ENCODE results near the gene ARHGAP30. TPM values are rescaled to one million over a fixed set of nuclear protein-coding genes. Genes with fewer than 3 reads are reported as not detected.

Gene ARHGAP30
- total RNA-seq, 1 experiment from 2014 or later = 0.39 TPM

DNA sequence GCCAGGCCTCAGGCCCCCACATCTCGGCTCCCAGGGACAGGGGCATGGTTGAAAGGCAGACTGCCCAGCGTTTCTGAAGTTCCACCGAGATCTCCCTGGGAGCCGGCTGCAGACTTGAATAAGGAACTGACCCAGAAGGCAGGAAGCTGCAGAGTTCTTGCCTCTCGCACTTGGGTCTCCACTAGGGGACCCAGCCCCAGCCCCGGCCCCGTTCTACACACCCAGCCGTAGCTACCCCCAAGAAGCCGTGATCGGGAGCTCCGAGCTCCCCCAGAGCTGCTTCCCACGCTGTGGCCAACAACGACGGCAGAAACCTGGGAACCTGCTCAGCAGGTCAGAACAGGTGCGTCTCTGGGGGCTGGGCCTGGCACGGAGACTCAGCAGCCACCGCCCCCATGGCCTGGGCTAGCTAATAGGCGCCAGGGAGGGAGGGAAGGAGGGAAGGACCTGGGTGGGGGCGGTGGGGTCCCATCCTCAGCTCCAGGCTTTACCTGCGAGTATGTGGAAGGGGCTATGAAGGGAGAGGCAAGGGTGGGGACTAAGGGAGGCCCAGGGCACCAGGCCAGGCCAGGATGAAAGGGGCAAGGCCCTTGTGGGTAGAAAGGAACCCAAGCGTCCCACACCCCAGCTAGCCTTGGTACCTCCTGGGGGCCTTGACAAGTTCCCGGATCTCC, 19.7 kb upstream of the ARHGAP30 start, which contains the start of gene NECTIN4:
TSS of gene NECTIN4 (minus strand) at position 308 of the 674 bp plus-strand sequence. CDS start at position 46, 262 bp downstream.
- no TSS peak for BruUV-seq (replicated peaks)
- TF ChIP-seq POLR2AphosphoS5 (IDR thresholded peaks at IDR 0.05; ENCODE audit: low read depth, low read length) (peak; percentile 25; the same call in 1 of the 2 replicates), EGR1 (IDR thresholded peaks at IDR 0.05; ENCODE audit: low read depth) (no peak)
- H3K79me2 ChIP-seq (ENCODE audit: insufficient read depth, low read length) = no peaks in the 10 kb centered on the region
- no peaks in the 10 kb centered on the region for H4K20me1 ChIP-seq (ENCODE audit: insufficient read depth)
- RAD21 ChIA-PET (ENCODE audit: low non-redundant PET in 1 of 2, low total read pairs in 2 of 2, uncharacterized antibody in 2 of 2, unreplicated experiment in 2 of 2) = no interaction called here
- POLR2A ChIA-PET = interaction anchor here (1.2 kb wide), 1 partner anchor 68 kb away, joined by 3 read pairs; the partner anchor contains the start of gene F11R
- DNase-seq (ENCODE audit: low read depth, low spot score) = no peak
- no peaks in the 10 kb centered on the region for H3K9me3 ChIP-seq (ENCODE audit: control insufficient read depth in 1 of 2, insufficient read depth in 1 of 2, low read depth in 1 of 2, low read length in 2 of 2)
- intact Hi-C loops (cut with micrococcal nuclease) = no loop called here
- CTCF ChIA-PET = no interaction called here
- H3K4me1 ChIP-seq (ENCODE audit: control insufficient read depth in 1 of 2, insufficient read depth in 2 of 2, low read length in 2 of 2) = peaks cover 21 to 80% of the 10 kb centered on the region in 2 experiments
- H3K4me2 ChIP-seq (ENCODE audit: low read length) = peak within 1 kb of the TSS; percentile 30
- ATAC-seq = peak; percentile 37; the same call in 1 of the 2 replicates
- H3K9ac ChIP-seq (ENCODE audit: low read length) = 0 out of 2 replicates have a peak within 1 kb of the TSS, but pooled peaks have one; percentile 2
- H3K27ac ChIP-seq (ENCODE audit: low read depth, low read length) = no peak within 1 kb of the TSS
- H3K36me3 ChIP-seq (ENCODE audit: control insufficient read depth in 1 of 2, insufficient read depth in 2 of 2, low read length in 2 of 2) = no peaks in the 10 kb centered on the region
- no peak within 1 kb of the TSS for H2AFZ ChIP-seq (ENCODE audit: low read depth, low read length, poor library complexity, severe bottlenecking)
- H3K4me3 ChIP-seq (replicated peaks in 1 of 2; ENCODE audit: low read depth in 1 of 2, low read length in 2 of 2) = no peak within 1 kb of the TSS
- H3K9me2 ChIP-seq (ENCODE audit: insufficient read depth) = no peaks in the 10 kb centered on the region
- no peaks in the 10 kb centered on the region for H3K27me3 ChIP-seq (ENCODE audit: insufficient read depth, low read length)

DNA sequence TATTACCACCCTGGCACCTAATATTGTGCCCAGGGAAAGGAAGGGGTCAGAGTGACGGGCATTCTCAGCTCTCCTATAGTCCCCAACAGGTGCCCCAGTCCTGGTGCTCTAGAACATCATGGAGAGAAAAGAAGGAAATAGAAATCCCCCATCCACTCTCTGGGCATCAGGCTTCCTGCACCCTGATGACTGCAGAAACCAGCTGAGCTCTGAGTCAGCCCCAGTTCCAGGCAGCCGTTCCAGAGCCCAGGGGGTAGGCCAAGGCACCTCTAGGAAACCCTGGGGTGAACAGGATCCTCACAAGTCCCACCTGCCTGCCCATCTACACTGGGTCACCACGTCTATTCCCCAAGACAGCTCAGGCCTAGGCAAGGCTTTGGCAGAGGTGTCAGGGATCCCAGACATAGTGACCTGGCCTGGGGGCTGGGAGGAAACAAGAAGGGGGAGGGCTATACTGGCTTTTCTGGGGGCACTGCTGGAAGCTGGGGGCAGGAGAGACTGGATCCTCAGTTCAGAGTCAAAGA, 19.0 kb upstream of the ARHGAP30 start:
- ChIA-PET POLR2A (interaction anchor here (1.2 kb wide), 1 partner anchor 67 kb away, joined by 3 read pairs; the partner anchor contains the start of gene F11R), RAD21 (ENCODE audit: low non-redundant PET in 1 of 2, low total read pairs in 2 of 2, uncharacterized antibody in 2 of 2, unreplicated experiment in 2 of 2) (no interaction called here), CTCF (no interaction called here)
- Histone ChIP-seq H3K4me3 (replicated peaks in 1 of 2; ENCODE audit: low read depth in 1 of 2, low read length in 2 of 2) (no peak overlapping the region), H3K27ac (ENCODE audit: low read depth, low read length) (no peak overlapping the region), H3K27me3 (ENCODE audit: insufficient read depth, low read length) (no peaks in the 10 kb centered on the region), H3K79me2 (ENCODE audit: insufficient read depth, low read length) (no peaks in the 10 kb centered on the region), H3K9me2 (ENCODE audit: insufficient read depth) (no peaks in the 10 kb centered on the region), H4K20me1 (ENCODE audit: insufficient read depth) (no peaks in the 10 kb centered on the region), H2AFZ (ENCODE audit: low read depth, low read length, poor library complexity, severe bottlenecking) (no peak overlapping the region), H3K9me3 (ENCODE audit: control insufficient read depth in 1 of 2, insufficient read depth in 1 of 2, low read depth in 1 of 2, low read length in 2 of 2) (no peaks in the 10 kb centered on the region), H3K4me2 (ENCODE audit: low read length) (peak overlapping the region; percentile 30), H3K9ac (ENCODE audit: low read length) (0 out of 2 replicates have a peak overlapping the region, but pooled peaks have one; percentile 2), H3K4me1 (ENCODE audit: control insufficient read depth in 1 of 2, insufficient read depth in 2 of 2, low read length in 2 of 2) (peaks cover 29 to 85% of the 10 kb centered on the region in 2 experiments), H3K36me3 (ENCODE audit: control insufficient read depth in 1 of 2, insufficient read depth in 2 of 2, low read length in 2 of 2) (no peaks in the 10 kb centered on the region)
- DNase-seq (ENCODE audit: low read depth, low spot score) (no peak), ATAC-seq (no peak)
- no peak for TF ChIP-seq YY1 (IDR thresholded peaks at IDR 0.05; ENCODE audit: extremely low read depth, insufficient replicate concordance, low read depth, low read length)
- no peak for TF ChIP-seq EGR1 (IDR thresholded peaks at IDR 0.05; ENCODE audit: low read depth)
- no peak for TF ChIP-seq ATF3 (IDR thresholded peaks at IDR 0.05)
- no peak for TF ChIP-seq POLR2A (IDR thresholded peaks at IDR 0.05; ENCODE audit: borderline replicate concordance, extremely low read depth, insufficient read depth, insufficient read length)
- TF ChIP-seq EZH2phosphoT487 (IDR thresholded peaks at IDR 0.05; ENCODE audit: borderline replicate concordance) = no peak
- no peak for TF ChIP-seq SIN3A (IDR thresholded peaks at IDR 0.05; ENCODE audit: low read depth)
- TF ChIP-seq ELF1 (IDR thresholded peaks at IDR 0.05; ENCODE audit: borderline replicate concordance, low read depth) = no peak
- TF ChIP-seq CBX3 (IDR thresholded peaks at IDR 0.05; ENCODE audit: low read depth) = no peak
- no peak for TF ChIP-seq POLR2AphosphoS5 (IDR thresholded peaks at IDR 0.05; ENCODE audit: low read depth, low read length)
- no peak for TF ChIP-seq EZH2 (IDR thresholded peaks at IDR 0.05)
- TF ChIP-seq ZNF274 (IDR thresholded peaks at IDR 0.05; ENCODE audit: low read depth, low read length) = no peak
- TF ChIP-seq, protein P1, sequence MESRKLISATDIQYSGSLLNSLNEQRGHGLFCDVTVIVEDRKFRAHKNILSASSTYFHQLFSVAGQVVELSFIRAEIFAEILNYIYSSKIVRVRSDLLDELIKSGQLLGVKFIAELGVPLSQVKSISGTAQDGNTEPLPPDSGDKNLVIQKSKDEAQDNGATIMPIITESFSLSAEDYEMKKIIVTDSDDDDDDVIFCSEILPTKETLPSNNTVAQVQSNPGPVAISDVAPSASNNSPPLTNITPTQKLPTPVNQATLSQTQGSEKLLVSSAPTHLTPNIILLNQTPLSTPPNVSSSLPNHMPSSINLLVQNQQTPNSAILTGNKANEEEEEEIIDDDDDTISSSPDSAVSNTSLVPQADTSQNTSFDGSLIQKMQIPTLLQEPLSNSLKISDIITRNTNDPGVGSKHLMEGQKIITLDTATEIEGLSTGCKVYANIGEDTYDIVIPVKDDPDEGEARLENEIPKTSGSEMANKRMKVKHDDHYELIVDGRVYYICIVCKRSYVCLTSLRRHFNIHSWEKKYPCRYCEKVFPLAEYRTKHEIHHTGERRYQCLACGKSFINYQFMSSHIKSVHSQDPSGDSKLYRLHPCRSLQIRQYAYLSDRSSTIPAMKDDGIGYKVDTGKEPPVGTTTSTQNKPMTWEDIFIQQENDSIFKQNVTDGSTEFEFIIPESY (IDR thresholded peaks at IDR 0.05; ENCODE audit: extremely low read depth, insufficient replicate concordance, low read length) = no peak
- no peak for TF ChIP-seq TCF7L2 (IDR thresholded peaks at IDR 0.05; ENCODE audit: borderline replicate concordance, extremely low read depth, insufficient read depth, insufficient read length)
- BruUV-seq (replicated peaks) = no TSS peak
- intact Hi-C loops (cut with micrococcal nuclease) = no loop called here
